HuH-7.5 (cell line): ENCODE measurements around the gene PCBP4.

Experiments
- DNase-seq: peaks from one replicate; pipeline ENCODE4 v3.0.0; 2011; ENCODE audit warnings: low spot score

PCBP4 gene

GRCh38 chr3:51967384-51968169 lies at the start of gene PCBP4:
Gene PCBP4, minus strand, starts transcription at chr3:51967454. Its CDS starts 6,214 bp downstream, at chr3:51961240.
- DNase-seq: peak; percentile 77

GRCh38 chr3:52015438-52016228 lies 48.4 kb upstream of the PCBP4 start:
- no peak for DNase-seq

- DNase-seq: peak; percentile 62
Observed at GRCh38 chr3:52014613-52015012, 47.4 kb upstream of the PCBP4 start.

- DNase-seq: no peak
Observed at GRCh38 chr3:52013802-52014598, 46.7 kb upstream of the PCBP4 start.

GRCh38 chr3:52012699-52013098 lies 45.4 kb upstream of the PCBP4 start:
- DNase-seq: no peak

GRCh38 chr3:52010431-52010830 lies 43.2 kb upstream of the PCBP4 start:
- DNase-seq: no peak

- DNase-seq: no peak
Observed at GRCh38 chr3:52007291-52007690, 40.0 kb upstream of the PCBP4 start.

GRCh38 chr3:52006820-52007133 lies 39.5 kb upstream of the PCBP4 start:
- DNase-seq: no peak

- DNase-seq: no peak
Observed at GRCh38 chr3:52006017-52006819, 39.0 kb upstream of the PCBP4 start.

- no peak for DNase-seq
Observed at GRCh38 chr3:52005571-52005986, 38.3 kb upstream of the PCBP4 start.

- no peak for DNase-seq
Observed at GRCh38 chr3:52004906-52005395, 37.7 kb upstream of the PCBP4 start.

- DNase-seq: peak; percentile 63
Observed at GRCh38 chr3:52004163-52004787, 37.0 kb upstream of the PCBP4 start.

GRCh38 chr3:52002748-52003147 lies 35.5 kb upstream of the PCBP4 start:
- DNase-seq: no peak

GRCh38 chr3:52001443-52001974 lies 34.3 kb upstream of the PCBP4 start:
- DNase-seq: peak; percentile 92

GRCh38 chr3:51999846-52000245 lies 32.6 kb upstream of the PCBP4 start:
- no peak for DNase-seq

- no peak for DNase-seq
Observed at GRCh38 chr3:51998774-51999173, 31.5 kb upstream of the PCBP4 start.

- DNase-seq: no peak
Observed at GRCh38 chr3:51997935-51998596, 30.8 kb upstream of the PCBP4 start.

- no peak for DNase-seq
Observed at GRCh38 chr3:51997172-51997571, 29.9 kb upstream of the PCBP4 start.

- DNase-seq: peak; percentile 89
Observed at GRCh38 chr3:51995346-51996163, 28.3 kb upstream of the PCBP4 start, which contains the start of gene RPL29. Gene RPL29, minus strand, starts transcription at chr3:51995895. Its CDS starts 434 bp downstream, at chr3:51995461.
